K562 (cell line): ENCODE data around the gene SIDT1. TPM values are rescaled to one million over a fixed set of nuclear protein-coding genes. Genes with fewer than 3 reads are reported as not detected.

Source experiments
- ATAC-seq: fragments of 200-7000 bp; cut with Tn5 transposase; 3 replicates; pipeline ENCODE4 v1.9.1; 2020; ENCODE audit warnings: moderate library complexity
- BruUV-seq: library from RNA; stranded (reverse); fragments of 400-500 nt; replicated peaks from 2 replicates; lab custom pipeline; 2021; lab: Mats Ljungman, UMichigan
- CTCF ChIA-PET: fragments of 300-600 bp; formaldehyde crosslinking; extraction: SDS; loops from one replicate; lab custom pipeline; 2021; ENCODE audit warnings: low intra/inter-chr PET ratio; lab: Yijun Ruan, JAX
- POLR2A ChIA-PET: fragments of 300-600, 350-650 bp; sonication (Branson Sonifier 250); formaldehyde crosslinking; extraction: SDS; loops from one replicate; lab custom pipeline; 2021; ENCODE audit warnings: antibody characterized with exemption, inconsistent platforms; lab: Yijun Ruan, JAX
- DNase-seq, 4 experiments: peaks; one replicate each; pipeline versions ENCODE4 v3.0.0 to v3.0.0-alpha.2; 2011 to 2018; ENCODE audit warnings: low spot score in 3 of 4, mixed read lengths in 3 of 4; ENCODE audit errors: extremely low read depth in 1 of 4
- FAIRE-seq: peaks from 2 replicates; lab custom pipeline; 2011; peaks lifted over from hg19 to GRCh38; lab: Jason Lieb, UNC
- H2AFZ ChIP-seq: 2 replicates; pipeline ENCODE4 v1.6.0; 2011; ENCODE audit warnings: low read depth, low read length, control low read depth, inconsistent platforms
- H3K27ac ChIP-seq: fragments of 200-600 bp; 3 replicates; pipeline ENCODE4 v1.8.0; 2011; ENCODE audit warnings: low read depth, mild to moderate bottlenecking, control low read depth, inconsistent platforms, low read length, moderate library complexity, mixed read lengths; ENCODE audit errors: extremely low read depth
- H3K27me3 ChIP-seq, 2 experiments: fragments of 300-600 bp in 1 of 2; 2 replicates in 1 of 2; 3 replicates in 1 of 2; pipeline versions ENCODE4 v1.6.0 to v1.8.0; 2011; ENCODE audit warnings: inconsistent platforms in 2 of 2, low read length in 2 of 2, mild to moderate bottlenecking in 1 of 2, mixed read lengths in 1 of 2, moderate library complexity in 1 of 2; ENCODE audit not compliant: control insufficient read depth in 2 of 2, insufficient read depth in 2 of 2
- H3K36me3 ChIP-seq: fragments of 300-600 bp; 3 replicates; pipeline ENCODE4 v1.8.0; 2011; ENCODE audit warnings: mild to moderate bottlenecking, low read length, inconsistent platforms; ENCODE audit not compliant: control insufficient read depth, insufficient read depth
- H3K4me1 ChIP-seq, 2 experiments: fragments of 200-600 bp in 1 of 2; replicated peaks in 1 of 2; 2 replicates in 1 of 2; 3 replicates in 1 of 2; pipeline versions ENCODE4 v1.5.1 to v1.8.0; 2011; ENCODE audit warnings: inconsistent platforms in 2 of 2, low read length in 2 of 2, mild to moderate bottlenecking in 1 of 2, mixed read lengths in 1 of 2, moderate library complexity in 1 of 2; ENCODE audit not compliant: control insufficient read depth in 2 of 2, insufficient read depth in 2 of 2
- H3K4me2 ChIP-seq: 2 replicates; pipeline ENCODE4 v1.6.1; 2011; ENCODE audit warnings: low read length, control low read depth, inconsistent platforms, mixed read lengths; ENCODE audit not compliant: insufficient read depth
- H3K4me3 ChIP-seq: fragments of 200-600 bp; sonication (generic), shearing (Covaris generic); 2 replicates; pipeline ENCODE4 v1.5.1; 2016; ENCODE audit warnings: control low read depth, inconsistent platforms
- H3K79me2 ChIP-seq: fragments of 200-600 bp; 3 replicates; pipeline ENCODE4 v1.8.0; 2011; ENCODE audit warnings: low read length, inconsistent platforms; ENCODE audit not compliant: control insufficient read depth, insufficient read depth
- H3K9ac ChIP-seq, 2 experiments: 2 replicates each; pipeline versions ENCODE4 v1.6.0 to v1.6.1; 2011; ENCODE audit warnings: low read depth in 2 of 2, low read length in 2 of 2, control low read depth in 1 of 2, inconsistent platforms in 1 of 2, mild to moderate bottlenecking in 1 of 2, mixed read lengths in 1 of 2; ENCODE audit not compliant: insufficient read depth in 1 of 2
- H3K9me1 ChIP-seq: one replicate; pipeline ENCODE4 v1.6.0; 2011; ENCODE audit warnings: inconsistent platforms, mild to moderate bottlenecking, low read length, moderate library complexity; ENCODE audit not compliant: control insufficient read depth, insufficient read depth
- H3K9me3 ChIP-seq: replicated peaks from 2 replicates; pipeline ENCODE4 v1.5.1; 2011; ENCODE audit warnings: low read depth, low read length, inconsistent platforms; ENCODE audit not compliant: control insufficient read depth, insufficient read depth
- H4K20me1 ChIP-seq: replicated peaks from 2 replicates; pipeline ENCODE4 v1.6.1; 2011; ENCODE audit warnings: low read length, inconsistent platforms, mixed read lengths; ENCODE audit not compliant: control insufficient read depth, insufficient read depth
- ARID4B ChIP-seq: sonication (generic); formaldehyde crosslinking; IDR thresholded peaks from 2 replicates; pipeline ENCODE4 v1.8.0; 2022; ENCODE audit warnings: mild to moderate bottlenecking, missing genetic modification reagents
- CTCF ChIP-seq, 3 experiments: IDR thresholded peaks in 2 of 3; conservative IDR thresholded peaks in 1 of 3; 2 replicates each; pipeline ENCODE4 v1.5.1; 2011 to 2012; ENCODE audit warnings: low read length in 3 of 3, mild to moderate bottlenecking in 3 of 3, control low read depth in 2 of 3, improper control_type of control experiment in 1 of 3, inconsistent platforms in 1 of 3, low read depth in 1 of 3, mixed read lengths in 1 of 3, moderate library complexity in 1 of 3; ENCODE audit not compliant: insufficient read depth in 2 of 3
- MLX ChIP-seq, 2 experiments: fragments of 450-650 bp in 1 of 2; sonication (generic) in 1 of 2; formaldehyde crosslinking; conservative IDR thresholded peaks; 2 replicates each; pipeline versions ENCODE4 v1.4.0 to v1.8.1; 2020 to 2022; ENCODE audit warnings: mild to moderate bottlenecking in 1 of 2, missing genetic modification reagents in 1 of 2
- NFRKB ChIP-seq: fragments of 450-650 bp; IDR thresholded peaks from 2 replicates; pipeline ENCODE4 v1.6.1; 2016; ENCODE audit warnings: low read depth
- PHF21A ChIP-seq: fragments of 450-650 bp; IDR thresholded peaks from 2 replicates; pipeline ENCODE4 v1.6.1; 2017; ENCODE audit warnings: low read depth, borderline replicate concordance
- RAD21 ChIP-seq, 2 experiments: fragments of 250-450 bp in 1 of 2; fragments of 450-650 bp in 1 of 2; sonication (Bioruptor Pico) in 1 of 2; formaldehyde crosslinking in 1 of 2; IDR thresholded peaks in 1 of 2; conservative IDR thresholded peaks in 1 of 2; 2 replicates each; pipeline versions ENCODE4 v1.4.0 to v1.8.0; 2020 to 2022; ENCODE audit warnings: mild to moderate bottlenecking in 2 of 2, moderate library complexity in 1 of 2
- RBM17 ChIP-seq: fragments of 200-400 bp; formaldehyde crosslinking; IDR thresholded peaks from 2 replicates; pipeline ENCODE4 v1.6.1; 2017; ENCODE audit warnings: low read depth, mild to moderate bottlenecking, low read length, borderline replicate concordance
- RBM25 ChIP-seq: fragments of 200-400 bp; formaldehyde crosslinking; IDR thresholded peaks from 2 replicates; pipeline ENCODE4 v1.6.1; 2018; ENCODE audit warnings: low read length, low read depth, moderate library complexity; ENCODE audit not compliant: severe bottlenecking
- TFAM ChIP-seq: fragments of 250-450 bp; sonication (Bioruptor Pico); conservative IDR thresholded peaks from 2 replicates; pipeline ENCODE4 v1.5.0; 2021; ENCODE audit warnings: mild to moderate bottlenecking, moderate library complexity
- ZNF263 ChIP-seq: sonication (generic); formaldehyde crosslinking; IDR thresholded peaks from 2 replicates; pipeline ENCODE4 v1.8.0; 2022; ENCODE audit warnings: mild to moderate bottlenecking, missing genetic modification reagents, borderline replicate concordance
- WGBS: fragments of 100-300 bp; shearing (Covaris generic); methylation state at CpG from one replicate; pipeline ENCODE4 v1.1.6; 2016; ENCODE audit warnings: low coverage, mixed read lengths; ENCODE audit not compliant: insufficient coverage; ENCODE audit errors: missing lambda C conversion rate; 5-methylcytosine and 5-hydroxymethylcytosine counted together
- in situ Hi-C: fragments of 300-500 bp; cut with MboI; formaldehyde crosslinking; loops from 4 replicates; pipeline ENCODE4 v1.15.0; 2018; ENCODE audit warnings: inconsistent platforms, mixed read lengths
- intact Hi-C: fragments of 100-400 bp; cut with micrococcal nuclease; formaldehyde crosslinking; loops from 2 replicates; pipeline ENCODE4 v1.14.2; 2022
- polyA plus RNA-seq, 8 experiments: library from polyadenylated mRNA; depleted of rRNA in 4 of 8; stranded (reverse) in 5 of 8; unstranded in 3 of 8; fragments of >200 nt; fragmentation: Nextera tagmentation in 2 of 8; fragmentation: Illumina TruSeq in 1 of 8; extraction: Ambion mirVana in 2 of 8; extraction: Trizol in 1 of 8; gene quantifications; 2 replicates each; pipeline versions ENCODE4 v1.2.1 to v1.2.3, GENCODE V29; 2011 to 2014; ENCODE audit warnings: inconsistent platforms in 1 of 8, missing spikeins in 1 of 8
- total RNA-seq, 7 experiments: library from RNA; depleted of rRNA in 6 of 7; stranded (reverse); fragments of >200 nt in 6 of 7; fragmentation: Illumina TruSeq in 2 of 7; extraction: Trizol in 2 of 7; gene quantifications; 2 replicates each; pipeline versions ENCODE4 v1.2.1 to v1.2.3, GENCODE V29; 2011 to 2021; ENCODE audit warnings: low replicate concordance in 1 of 7

SIDT1 gene
- total and polyA plus RNA-seq, 9 of the 15 experiments (the other 6 are each of a cell fraction or from before 2014, with no cell fraction given) = not detected

GRCh38 chr3:113495035-113495434, 37.3 kb upstream of the SIDT1 start:
- peak; percentile 15 for FAIRE-seq
- Histone ChIP-seq H4K20me1 (no peaks in the 10 kb centered on the region), H3K9me1 (no peaks in the 10 kb centered on the region), H3K36me3 (peaks cover 8% of the 10 kb centered on the region; the same call in 2 of the 3 replicates), H3K9me3 (no peaks in the 10 kb centered on the region), H2AFZ (no peak overlapping the region), H3K4me2 (no peak overlapping the region), H3K27ac (no peak overlapping the region), H3K4me3 (no peak overlapping the region), H3K79me2 (no peaks in the 10 kb centered on the region), H3K9ac (no peak overlapping the region), H3K4me1 (no peaks in the 10 kb centered on the region), H3K27me3 (no peaks in the 10 kb centered on the region)
- 72% methylated on average over 2 of the region's 2 CpGs for WGBS
- no TSS peak for BruUV-seq
- DNase-seq = peak in 1 of 4 experiments; percentile 16
- CTCF ChIA-PET = interaction anchor here (0.6 to 1.2 kb wide), 3 partner anchors 83 to 251 kb away, joined by 3 to 7 read pairs (median 4); partner anchors contain the start of gene NAA50
- in situ Hi-C loops = no loop called here
- POLR2A ChIA-PET = no interaction called here
- peak; percentile 52; the same call in 1 of the 3 replicates for ATAC-seq
- intact Hi-C loops = loop anchor here (5.0 kb wide), 1 partner anchor 252 kb away; the partner anchor contains the start of genes ATP6V1A and NAA50
- TF ChIP-seq ARID4B (CRISPR knock-in tag) = no peak
- no peak for TF ChIP-seq NFRKB
- no peak for TF ChIP-seq RBM25
- peak; percentile 28 to 33; a peak in 1 of 4 replicates for TF ChIP-seq RAD21 (CRISPR knock-in tag; conservative IDR thresholded peaks at IDR 0.05 in 1 of 2, IDR thresholded peaks at IDR 0.05 in 1 of 2)
- TF ChIP-seq PHF21A = no peak
- TF ChIP-seq MLX (CRISPR knock-in tag; conservative IDR thresholded peaks at IDR 0.05) = no peak
- no peak for TF ChIP-seq RBM17
- TF ChIP-seq TFAM (CRISPR knock-in tag) = no peak
- TF ChIP-seq CTCF (IDR thresholded peaks at IDR 0.05 in 2 of 3, conservative IDR thresholded peaks at IDR 0.05 in 1 of 3; ENCODE audit: insufficient read depth in 2 of 3, low read depth in 1 of 3, low read length in 3 of 3) = peak; percentile 23 to 42 (median 31); a peak in 3 of 6 replicates
- TF ChIP-seq ZNF263 (CRISPR knock-in tag) = no peak
